ENCODE data around the gene GINS1.

- TF ChIP-seq POLR2AphosphoS5 (IDR thresholded peaks at IDR 0.05; ENCODE audit: low read depth, low read length): no peak
- TF ChIP-seq POLR2A (IDR thresholded peaks at IDR 0.05; ENCODE audit: low read depth, low read length): no peak
- no peak for TF ChIP-seq TAF1 (IDR thresholded peaks at IDR 0.05; ENCODE audit: low read depth, low read length)
- TF ChIP-seq SPI1 (IDR thresholded peaks at IDR 0.05; ENCODE audit: low read depth, low read length): no peak
- TF ChIP-seq POU2F2 (IDR thresholded peaks at IDR 0.05; ENCODE audit: low read depth, low read length): no peak
- no peak for TF ChIP-seq PAX5 (IDR thresholded peaks at IDR 0.05; ENCODE audit: insufficient read depth, low read length, severe bottlenecking)
These were observed 37.9 kb upstream of the GINS1 start for GRCh38 chr20:25369529-25369928.

All from GM12891 (cell line).